HL-60/S4 treated with retinoic acid at 250 ng/mL for 4 days and 3 days (cell line): Measurements from ENCODE around the gene MAOA.
"Not testable (repeated sequence)": the region's sequence is repeated elsewhere in the genome, so short reads cannot be mapped to it uniquely, and the experiment has no call there.

Experiments
- in situ Hi-C: fragments of 300-500 bp; cut with MboI; formaldehyde crosslinking; loops from 2 replicates; pipeline ENCODE4 v1.7.0; 2022; ENCODE audit warnings: low sequenced_read_pairs

The MAOA gene

DNA sequence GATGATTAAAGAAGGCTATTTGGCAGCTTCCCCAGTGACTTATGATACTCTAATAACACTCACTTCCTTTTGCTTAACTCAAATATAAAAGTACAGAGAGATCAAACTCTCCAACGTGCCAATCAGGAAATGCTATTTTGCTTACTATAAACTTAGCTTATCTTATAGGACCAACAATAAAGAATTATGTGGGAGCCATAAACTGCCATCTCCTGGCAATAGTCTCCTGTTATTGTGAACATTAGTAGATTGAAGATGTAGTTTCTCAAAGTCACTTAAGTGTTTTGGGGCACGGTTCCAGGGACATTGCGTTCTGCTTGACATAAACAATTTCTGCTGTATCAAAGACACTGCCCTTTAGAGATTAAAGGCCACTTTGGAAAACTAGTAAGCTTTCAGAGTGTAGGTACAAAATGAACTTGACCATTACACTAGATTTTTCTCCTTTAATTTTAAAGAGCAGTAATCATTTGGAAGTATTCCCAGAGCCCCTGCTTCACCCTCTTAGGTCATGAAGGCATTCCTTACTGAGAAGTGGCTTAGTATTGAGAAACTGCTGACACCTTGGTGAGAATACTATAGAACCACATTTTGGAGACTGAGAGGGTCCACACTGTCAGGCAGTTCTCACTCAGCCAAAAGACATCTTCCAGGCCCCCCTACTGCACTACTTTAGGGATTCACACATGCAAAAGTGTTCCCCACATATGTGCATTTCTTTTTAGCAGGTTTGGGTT lies 51.9 kb downstream of the MAOA start:
- in situ Hi-C loops = no loop called here

DNA sequence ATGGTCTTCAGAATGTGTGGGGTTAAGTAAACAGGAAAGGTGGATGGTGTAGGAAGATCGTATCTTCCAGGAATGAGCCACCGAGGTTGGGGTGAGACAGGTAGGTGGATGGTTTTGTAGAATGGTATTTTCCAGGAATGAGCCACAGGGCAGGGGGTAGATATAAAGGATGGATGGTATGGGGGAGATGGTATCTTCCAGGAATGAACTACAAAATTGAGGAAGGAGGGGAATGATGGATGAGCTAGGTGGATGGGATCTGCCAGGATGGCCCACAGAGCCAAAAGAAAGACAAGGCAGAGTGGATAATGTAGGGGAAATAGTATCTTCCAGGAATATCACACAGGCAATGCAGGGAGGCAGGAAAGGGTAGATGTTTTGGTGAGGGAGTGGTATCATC lies 60.0 kb downstream of the MAOA start:
- in situ Hi-C loops = no loop called here

DNA sequence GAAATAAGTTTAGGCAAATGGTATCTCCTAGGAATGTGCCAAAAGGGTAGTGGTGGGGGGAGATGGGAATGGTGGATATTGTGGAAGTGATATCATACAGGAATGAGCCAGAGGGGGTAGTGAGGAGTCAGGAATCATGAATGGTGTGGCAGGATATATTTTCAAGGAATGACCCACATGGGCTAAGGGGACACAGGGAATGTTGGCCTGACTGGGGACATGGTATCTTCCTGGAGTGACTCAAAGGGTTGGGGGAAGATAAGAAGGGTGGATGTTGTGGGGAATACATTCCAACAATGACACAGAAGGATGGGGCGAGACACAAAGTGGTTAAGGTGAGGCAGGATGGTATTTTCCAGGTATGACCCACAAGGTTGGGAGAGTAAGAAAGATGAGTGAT lies 60.6 kb downstream of the MAOA start:
- in situ Hi-C loops = no loop called here

DNA sequence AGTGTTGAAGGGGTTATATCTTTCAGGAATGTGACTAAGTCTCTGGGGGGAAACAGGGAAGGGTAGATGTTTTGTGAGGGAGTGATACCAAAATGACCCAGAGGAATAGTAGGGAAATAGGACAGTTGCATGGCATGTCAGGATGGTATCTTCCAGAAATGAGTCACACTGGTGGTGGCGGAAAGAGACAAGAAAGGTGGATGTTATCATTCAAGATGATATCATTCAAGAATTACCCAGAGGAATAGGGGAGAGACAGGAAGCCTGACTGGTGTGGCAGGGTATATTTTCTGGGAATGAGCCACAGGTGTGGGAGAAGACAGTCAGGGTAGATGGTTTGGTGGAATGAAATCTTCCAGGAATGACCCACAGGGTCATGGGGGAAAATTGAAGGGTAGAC lies 61.1 kb downstream of the MAOA start:
- in situ Hi-C loops = no loop called here

DNA sequence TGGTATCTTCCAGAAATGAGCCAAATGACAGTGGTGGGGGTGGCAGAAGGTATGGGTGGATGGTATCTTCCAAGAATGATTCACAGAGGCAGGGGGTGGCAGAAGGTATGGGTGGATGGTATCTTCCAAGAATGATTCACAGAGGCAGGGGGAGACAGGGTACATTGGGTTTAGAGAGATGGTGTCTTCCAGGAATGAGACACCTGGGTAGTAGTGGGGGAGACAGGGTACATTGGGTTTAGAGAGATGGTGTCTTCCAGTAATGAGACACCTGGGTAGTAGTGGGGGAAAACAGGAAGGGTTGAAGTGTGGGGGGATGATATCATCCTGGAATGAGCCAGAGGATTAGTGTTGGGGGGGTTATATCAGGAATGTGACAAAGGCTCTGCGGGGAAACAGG lies 62.0 kb downstream of the MAOA start:
- in situ Hi-C loops = no loop called here

DNA sequence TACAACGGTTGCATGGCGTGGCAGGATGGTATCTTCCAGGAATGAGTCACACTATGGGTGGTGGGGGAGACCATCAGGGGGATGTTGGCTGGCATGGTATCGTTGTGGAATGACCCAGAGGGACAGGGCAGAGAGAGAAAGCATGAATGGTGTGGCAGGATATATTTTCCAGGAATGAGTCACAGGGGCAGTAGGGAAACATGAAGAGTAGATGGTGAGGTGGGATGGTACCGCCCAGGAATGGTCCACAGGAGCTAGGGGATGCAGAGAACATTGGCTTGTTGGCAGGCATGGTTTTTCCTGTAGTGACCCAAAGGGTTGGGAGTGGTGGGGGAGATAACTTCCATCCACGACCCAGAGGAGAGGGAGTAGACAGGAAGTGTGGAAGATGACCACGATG lies 62.4 kb downstream of the MAOA start:
- in situ Hi-C loops = no loop called here

DNA sequence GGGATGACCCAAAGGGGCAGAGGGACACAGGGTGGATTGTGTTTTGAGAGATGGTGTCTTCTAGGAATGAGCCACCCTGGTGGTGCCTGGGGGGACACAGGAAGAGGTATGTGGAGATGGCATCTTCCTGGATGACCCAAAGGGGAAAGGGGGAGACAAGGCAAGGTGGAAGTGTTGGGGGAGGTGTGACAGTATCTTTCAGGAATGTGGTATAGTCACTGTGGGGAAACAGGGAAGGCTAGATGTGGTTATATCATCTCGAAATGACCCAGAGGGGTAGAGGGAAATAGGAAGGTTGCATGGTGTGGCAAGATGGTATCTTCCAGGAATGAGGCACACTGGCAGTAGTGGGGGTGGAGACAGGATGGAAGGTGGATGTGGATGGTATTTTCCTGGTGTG lies 62.9 kb downstream of the MAOA start:
- in situ Hi-C loops = no loop called here

DNA sequence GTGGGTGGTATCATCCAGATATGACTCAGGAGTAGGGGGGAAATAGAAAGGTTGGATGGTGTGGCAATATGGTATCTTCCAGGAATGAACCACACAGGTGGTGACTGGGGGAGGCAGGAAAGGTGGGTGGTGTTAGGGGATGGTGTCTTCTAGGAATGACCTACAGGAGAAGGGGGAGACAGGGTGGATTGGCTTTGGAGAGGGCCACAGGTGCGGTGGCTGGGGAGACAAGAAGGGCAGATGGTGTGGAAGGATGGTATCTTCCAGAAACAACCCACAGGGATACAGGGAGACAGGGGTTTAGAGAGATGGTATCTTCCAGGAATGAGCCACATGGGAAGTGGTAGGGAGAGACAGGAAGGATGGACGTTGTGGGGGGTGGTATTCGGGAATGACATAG lies 64.0 kb downstream of the MAOA start:
- in situ Hi-C loops = no loop called here

DNA sequence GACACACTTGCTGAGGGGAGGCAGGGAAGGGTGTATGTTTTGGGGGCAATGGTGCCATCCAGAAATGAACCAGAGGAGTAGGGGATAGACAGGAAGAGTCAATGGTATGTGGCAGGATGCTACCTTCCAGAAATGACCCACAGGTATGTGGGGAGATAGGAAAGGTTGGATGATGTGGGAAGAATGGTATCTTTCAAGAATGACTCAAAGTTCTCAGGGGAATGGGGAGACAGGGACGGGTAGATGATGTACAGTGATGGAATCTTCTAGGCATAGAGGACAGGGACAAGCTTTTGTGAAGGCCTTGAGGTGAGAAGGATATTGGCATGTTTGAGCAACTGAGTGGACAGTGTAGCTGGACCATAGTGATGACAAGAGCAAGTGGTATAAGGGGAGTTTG lies 64.9 kb downstream of the MAOA start:
- in situ Hi-C loops = no loop called here

DNA sequence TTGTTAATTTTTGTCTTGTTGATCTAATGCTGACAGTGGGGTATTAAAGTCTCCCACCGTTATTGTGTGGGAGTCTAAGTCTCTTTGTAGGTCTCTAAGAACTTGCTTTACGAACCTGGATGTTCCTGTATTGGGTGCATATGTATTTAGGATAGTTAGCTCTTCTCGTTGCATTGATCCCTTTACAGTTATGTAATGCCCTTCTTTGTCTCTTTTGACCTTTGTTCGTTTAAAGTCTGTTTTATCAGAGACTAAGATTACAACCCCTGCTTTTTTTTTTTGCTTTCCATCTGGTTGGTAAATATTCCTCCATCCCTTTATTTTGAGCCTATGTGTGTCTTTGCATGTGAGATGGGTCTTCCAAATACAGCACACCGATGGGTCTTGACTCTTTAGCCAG lies 69.1 kb downstream of the MAOA start:
- in situ Hi-C loops = not testable (repeated sequence)

DNA sequence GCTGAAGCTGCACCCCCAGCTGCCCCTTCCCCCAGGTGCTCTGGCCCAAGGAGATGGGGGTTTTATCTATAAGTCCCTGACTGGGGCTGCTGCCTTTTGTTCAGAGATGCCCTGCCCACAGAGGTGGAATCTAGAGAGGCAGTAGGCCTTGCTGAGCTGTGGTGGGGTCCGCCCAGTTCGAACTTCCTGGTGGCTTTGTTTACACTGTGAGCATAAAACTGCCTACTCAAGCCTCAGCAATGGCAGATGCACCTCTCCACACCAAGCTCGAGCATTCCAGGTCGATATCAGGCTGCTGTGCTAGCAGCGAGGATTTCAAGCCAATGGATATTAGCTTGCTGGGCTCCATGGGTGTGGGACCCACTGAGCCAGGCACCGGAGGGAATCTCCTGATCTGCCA lies 71.2 kb downstream of the MAOA start:
- in situ Hi-C loops = not testable (repeated sequence)

DNA sequence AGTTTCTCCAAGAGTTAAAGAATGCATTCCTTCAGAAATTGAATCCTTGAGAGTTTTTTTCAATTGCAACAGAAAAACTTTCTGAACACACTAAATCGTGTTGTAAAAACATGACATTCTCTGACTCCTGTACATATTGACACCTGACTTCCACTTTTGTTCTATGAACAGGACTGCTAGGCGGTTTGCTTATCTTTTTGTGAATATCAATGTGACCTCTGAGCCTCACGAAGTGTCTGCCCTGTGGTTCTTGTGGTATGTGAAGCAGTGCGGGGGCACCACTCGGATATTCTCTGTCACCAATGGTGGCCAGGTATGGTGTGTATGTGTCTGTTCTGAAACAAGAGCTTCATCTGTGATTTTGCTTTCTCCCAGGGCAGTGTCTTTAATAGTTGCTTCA lies 71.9 kb downstream of the MAOA start:
- in situ Hi-C loops = no loop called here

DNA sequence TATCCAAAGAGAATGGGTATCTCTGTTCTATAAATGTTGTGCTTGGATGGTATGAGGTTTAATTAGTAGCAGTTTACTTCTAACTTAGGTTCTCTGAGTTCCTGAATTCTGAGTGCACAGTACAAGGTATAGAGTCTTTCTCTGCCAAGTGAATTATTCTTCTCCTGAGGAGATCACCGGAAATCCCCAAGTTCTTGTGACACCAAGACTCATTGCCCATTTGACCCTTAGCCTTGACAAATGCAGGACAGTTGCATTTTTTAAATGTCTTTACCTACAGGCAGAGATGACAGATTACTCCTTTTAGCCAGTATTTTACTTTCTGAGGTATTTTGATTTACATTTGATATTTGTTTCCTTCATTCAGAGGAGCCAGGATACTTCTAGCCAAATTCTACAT lies 72.9 kb downstream of the MAOA start:
- in situ Hi-C loops = no loop called here

DNA sequence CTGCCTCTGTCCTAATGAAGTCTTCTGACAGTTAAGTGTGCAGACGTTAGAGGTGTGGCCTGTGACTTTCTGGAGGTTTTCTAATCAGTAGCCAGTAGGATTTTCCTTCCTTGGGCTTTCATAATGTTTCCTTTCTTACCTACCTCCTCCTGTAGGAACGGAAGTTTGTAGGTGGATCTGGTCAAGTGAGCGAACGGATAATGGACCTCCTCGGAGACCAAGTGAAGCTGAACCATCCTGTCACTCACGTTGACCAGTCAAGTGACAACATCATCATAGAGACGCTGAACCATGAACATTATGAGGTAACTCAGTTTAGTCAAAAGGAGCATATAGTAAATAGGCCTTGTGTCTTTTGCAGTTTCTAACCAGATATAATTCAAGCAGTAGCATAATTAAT lies 75.0 kb downstream of the MAOA start:
- in situ Hi-C loops = no loop called here

DNA sequence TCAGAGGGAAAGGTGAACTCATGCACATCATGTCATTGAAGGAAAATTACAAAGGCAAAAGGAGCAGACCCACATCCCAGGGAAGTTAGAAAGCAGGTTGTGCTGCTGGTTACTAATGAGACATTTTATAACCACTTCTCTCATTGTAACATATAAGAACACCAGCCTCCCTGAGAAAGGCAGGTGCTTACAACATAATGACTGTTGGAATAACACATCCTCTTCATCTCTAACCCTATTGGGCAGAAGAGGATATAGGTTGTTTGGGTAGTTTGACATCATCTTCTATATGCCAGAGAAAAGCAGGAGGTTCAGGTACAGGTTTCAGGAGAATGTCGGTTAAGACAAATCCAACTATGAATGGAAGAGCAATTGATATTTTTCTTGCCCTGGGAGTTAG lies 77.6 kb downstream of the MAOA start:
- in situ Hi-C loops = no loop called here

DNA sequence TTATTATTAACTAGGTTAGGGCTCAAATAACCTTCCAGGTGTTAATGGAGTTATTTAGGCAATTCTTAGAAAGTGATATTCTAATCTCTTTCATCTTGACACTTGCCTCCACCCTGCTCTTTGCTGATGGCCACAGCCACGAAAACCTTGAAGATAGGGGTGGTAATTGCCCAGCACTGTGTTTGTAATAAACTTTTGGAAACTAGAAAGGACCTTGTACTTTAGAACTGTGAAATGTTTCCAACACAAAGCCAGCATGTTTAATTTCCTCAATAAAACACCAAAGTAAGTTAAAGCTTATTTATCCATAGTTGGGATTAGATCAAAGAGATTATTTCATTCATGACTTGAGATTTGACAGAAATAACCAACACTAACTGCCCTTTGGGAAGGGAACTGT lies 78.3 kb downstream of the MAOA start:
- in situ Hi-C loops = no loop called here

DNA sequence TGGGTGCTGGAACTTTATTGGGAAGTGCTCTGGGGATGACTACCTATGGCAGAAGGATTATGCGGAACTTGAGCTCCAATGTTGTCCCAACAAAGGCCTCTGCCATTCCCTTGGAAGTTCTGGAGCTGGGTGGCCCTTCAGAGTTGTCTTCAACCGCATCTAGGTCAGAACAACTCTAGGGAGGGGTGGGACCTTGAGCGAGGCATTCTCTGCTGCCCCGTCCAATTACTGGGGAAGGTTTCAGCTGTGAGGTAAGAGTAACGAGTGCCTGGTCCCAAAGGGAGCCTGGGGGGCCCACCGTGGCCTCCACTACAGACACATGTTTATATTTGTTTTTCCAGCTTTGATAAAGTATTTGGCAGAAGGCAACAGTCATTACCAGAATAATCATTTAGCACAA lies 79.4 kb downstream of the MAOA start:
- in situ Hi-C loops = no loop called here

DNA sequence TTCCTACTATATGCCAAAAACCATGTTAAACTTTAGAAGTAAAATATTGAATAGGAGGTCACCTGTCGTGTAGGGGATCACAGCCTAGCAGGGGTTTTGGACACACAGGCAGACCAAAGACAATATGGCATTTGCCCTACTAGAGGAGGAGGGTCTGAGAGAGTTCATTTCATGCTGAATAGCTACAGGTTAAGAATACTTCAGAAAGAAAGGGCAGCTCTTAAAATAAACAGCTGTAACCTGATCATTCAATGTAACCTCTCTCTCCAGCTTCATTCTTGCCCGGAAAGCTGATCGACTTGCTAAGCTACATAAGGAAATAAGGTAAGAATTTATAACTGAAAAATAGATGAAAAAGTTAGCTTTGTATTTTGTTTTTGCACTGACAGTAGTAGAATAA lies 79.9 kb downstream of the MAOA start:
- in situ Hi-C loops = no loop called here

DNA sequence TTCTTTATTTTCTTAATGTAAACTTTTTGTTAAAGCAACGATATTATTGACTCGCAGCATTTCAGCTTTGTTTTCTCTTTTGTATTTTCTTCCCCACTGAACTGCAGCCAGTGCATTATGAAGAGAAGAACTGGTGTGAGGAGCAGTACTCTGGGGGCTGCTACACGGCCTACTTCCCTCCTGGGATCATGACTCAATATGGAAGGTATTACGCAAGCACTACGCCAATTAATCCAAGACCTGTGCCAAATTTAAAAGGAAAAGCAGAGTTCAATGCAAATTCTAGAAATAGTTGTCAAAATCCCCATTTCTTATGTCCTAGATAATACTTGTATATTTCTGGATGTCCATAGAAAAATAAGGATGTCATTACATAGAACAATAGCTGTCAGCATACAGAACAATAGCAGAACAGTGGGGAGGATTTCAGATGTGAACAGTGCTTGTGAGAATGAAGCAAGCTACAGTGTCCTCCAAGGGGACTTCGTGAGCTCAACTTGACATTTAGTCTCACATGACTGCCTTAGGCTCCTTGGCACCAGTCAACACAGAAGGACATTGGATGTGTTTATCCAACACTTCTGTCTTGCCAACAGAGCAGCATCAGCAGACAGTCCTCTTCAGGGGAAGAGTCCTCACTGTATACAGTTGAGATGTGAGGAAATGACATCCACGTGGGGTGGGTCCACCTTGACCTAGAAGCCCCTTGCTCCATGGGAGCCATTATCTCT lies 85.9 kb downstream of the MAOA start:
- in situ Hi-C loops = no loop called here

DNA sequence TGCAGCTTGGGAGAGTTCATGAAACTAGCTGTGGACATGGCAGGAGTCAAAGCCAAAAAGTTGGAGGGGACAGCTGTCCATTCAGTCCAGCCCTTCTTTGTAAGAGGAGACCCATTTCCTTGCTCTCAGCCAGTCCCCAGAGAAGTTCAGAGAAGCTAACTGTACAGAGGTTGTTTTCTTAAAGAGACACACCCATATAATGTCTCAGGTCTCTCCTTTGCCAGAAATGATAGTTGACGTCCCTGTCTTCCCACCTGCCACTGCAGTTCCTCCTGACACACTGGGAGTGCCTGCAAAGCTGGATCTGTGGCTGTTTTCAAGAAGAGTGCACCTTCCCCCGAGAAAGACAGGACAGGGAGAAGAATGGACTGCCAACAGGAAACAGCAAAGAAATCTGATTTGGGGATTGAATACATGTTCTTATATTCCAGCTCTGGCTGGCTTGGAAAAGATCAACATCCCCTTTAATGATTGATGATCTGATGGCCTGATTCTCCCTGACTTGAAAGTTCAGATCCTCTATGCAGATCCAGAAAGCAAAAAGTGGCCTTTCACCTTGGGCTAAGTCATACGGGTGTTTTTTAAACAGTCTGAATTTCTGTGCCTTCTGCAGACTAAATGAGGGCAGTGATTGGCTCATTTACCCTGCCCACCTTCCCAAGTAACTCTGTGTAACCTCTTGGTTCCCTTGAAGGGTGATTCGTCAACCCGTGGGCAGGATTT lies 87.2 kb downstream of the MAOA start:
- in situ Hi-C loops = no loop called here

DNA sequence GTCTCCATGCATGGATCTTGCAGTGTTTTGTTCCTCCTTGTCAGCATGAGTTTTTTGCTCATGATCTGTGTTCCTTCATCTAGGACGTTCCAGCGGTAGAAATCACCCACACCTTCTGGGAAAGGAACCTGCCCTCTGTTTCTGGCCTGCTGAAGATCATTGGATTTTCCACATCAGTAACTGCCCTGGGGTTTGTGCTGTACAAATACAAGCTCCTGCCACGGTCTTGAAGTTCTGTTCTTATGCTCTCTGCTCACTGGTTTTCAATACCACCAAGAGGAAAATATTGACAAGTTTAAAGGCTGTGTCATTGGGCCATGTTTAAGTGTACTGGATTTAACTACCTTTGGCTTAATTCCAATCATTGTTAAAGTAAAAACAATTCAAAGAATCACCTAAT lies 88.2 kb downstream of the MAOA start:
- in situ Hi-C loops = no loop called here
